ENCODE measurements around the gene IFTAP.

IFTAP gene

DNA sequence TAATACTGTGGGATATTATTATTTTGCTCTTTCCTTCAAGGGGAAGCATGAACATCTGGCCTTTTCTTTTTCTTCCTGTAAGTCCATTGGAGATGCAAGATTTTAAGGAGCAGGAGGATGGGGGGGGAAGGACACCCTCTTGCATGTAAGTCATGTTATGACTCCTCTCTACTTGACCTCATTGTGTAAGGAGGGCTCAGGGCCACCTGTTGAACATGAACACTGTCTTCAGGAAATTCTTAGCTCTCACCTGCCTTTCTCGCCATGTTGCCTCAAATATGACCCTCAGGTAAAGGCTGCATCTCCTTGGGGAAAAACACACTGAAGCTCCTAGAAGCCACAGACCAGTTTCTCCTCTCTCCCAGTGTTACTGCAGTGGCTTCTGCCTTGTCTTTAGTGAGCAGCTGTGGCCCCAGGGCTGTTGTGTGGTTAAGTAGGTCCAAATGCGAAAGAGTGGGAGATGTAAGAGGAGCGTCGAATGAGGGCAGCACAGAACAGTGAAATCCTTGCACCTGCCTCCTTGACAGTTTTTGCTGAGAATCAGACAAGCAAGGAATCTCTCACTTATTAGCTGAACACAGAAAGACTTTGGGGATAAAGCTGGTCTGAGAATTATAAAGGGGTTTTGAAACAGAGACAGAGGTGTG, 27.8 kb upstream of the IFTAP start:
- TF ChIP-seq CTCF (IDR thresholded peaks at IDR 0.05) = no peak

DNA sequence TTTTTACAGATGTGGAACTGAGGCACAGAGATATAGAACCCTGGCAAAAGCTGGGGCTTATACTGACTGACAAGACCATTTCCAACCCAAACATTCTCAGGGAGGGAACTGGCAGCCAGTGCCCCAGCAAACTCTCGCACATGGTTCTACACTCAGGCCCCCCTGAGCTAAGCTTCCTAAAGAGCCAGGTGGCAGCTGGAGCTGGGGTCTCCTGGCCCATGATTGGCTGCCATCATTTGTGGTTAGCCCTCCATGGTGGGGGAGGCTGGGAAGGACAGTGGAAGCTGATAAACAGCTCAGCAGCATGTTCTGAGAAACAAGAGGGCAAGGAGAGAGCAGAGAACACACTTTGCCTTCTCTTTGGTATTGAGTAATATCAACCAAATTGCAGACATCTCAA, 26.6 kb upstream of the IFTAP start, which contains the start of gene RAG1:
Gene RAG1 (plus strand): TSS at position 314 of the 400 bp plus-strand sequence. CDS start 5,298 bp downstream, outside the sequence.
- TF ChIP-seq CTCF (IDR thresholded peaks at IDR 0.05) = no peak

GRCh38 chr11:36569095-36569494, 25.2 kb upstream of the IFTAP start:
- no peak for TF ChIP-seq CTCF (IDR thresholded peaks at IDR 0.05)

GRCh38 chr11:36574486-36574885, 19.8 kb upstream of the IFTAP start:
- TF ChIP-seq CTCF (IDR thresholded peaks at IDR 0.05) = no peak

- TF ChIP-seq CTCF (IDR thresholded peaks at IDR 0.05) = no peak
Measured at GRCh38 chr11:36577373-36577772, 16.9 kb upstream of the IFTAP start.

DNA sequence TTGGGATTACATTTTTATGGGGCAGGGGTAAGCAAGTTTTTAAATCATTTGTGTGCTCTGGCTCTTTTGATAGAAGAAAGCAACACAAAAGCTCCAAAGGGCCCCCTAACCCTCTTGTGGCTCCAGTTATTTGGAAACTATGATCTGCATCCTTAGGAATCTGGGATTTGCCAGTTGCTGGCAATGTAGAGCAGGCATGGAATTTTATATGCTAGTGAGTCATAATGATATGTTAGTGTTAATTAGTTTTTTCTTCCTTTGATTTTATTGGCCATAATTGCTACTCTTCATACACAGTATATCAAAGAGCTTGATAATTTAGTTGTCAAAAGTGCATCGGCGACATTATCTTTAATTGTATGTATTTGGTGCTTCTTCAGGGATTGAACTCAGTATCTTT, 16.4 kb upstream of the IFTAP start:
- no peak for TF ChIP-seq CTCF (IDR thresholded peaks at IDR 0.05)

DNA sequence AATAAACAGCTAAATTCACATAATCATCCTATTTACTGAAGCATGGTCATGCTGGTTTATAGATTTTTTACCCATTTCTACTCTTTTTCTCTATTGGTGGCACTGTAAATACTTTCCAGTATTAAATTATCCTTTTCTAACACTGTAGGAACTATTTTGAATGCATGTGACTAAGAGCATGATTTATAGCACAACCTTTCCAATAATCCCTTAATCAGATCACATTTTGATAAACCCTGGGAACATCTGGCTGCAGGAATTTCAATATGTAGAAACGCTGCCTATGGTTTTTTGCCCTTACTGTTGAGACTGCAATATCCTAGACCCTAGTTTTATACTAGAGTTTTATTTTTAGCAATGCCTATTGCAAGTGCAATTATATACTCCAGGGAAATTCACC, 15.8 kb upstream of the IFTAP start:
- TF ChIP-seq CTCF (IDR thresholded peaks at IDR 0.05) = no peak

DNA sequence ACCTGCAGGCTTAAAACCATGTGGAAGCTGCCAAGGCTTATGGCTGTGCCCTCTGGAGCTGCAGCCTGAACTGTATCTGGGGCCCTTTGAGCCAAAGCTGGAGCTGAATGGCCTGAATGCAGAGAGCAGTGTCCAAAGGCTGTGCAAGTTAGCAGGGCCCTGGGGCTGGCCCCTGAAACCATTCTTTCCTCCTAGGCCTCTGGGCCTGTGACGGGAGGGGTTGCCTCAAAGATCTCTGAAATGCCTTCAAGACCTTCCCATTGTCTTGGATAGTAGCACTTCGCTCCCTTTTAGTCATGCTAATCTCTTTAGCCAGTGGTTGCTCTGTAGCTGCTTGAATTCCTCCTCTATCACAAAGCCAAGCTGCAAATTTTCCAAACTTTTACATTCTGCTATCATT, 12.8 kb upstream of the IFTAP start:
- no peak for TF ChIP-seq CTCF (IDR thresholded peaks at IDR 0.05)
